Measurements from ENCODE around the gene ATP5PD. TPM values are rescaled to one million over a fixed set of nuclear protein-coding genes. Genes with fewer than 3 reads are reported as not detected.

ATP5PD gene
- total RNA-seq, 1 experiment from 2014 or later = 362 TPM

- H3K4me1 Mint-ChIP-seq (ENCODE audit: insufficient read depth, unreplicated experiment) = peaks cover 54% of the 10 kb centered on the region
- CTCF ChIA-PET = interaction anchor here (0.6 to 2.0 kb wide), 6 partner anchors 18 to 68 kb away, joined by 3 to 7 read pairs (median 4); no protein-coding TSS in a partner anchor
- POLR2A ChIA-PET = interaction anchor here (0.6 to 4.1 kb wide), 14 partner anchors 7 to 116 kb away, joined by 3 to 21 read pairs (median 6); partner anchors contain the start of genes ARMC7, JPT1 and NUP85
- no TSS peak for BruUV-seq (replicated peaks)
- H3K9me3 Mint-ChIP-seq (ENCODE audit: unreplicated experiment) = no peaks in the 10 kb centered on the region
- no peaks in the 10 kb centered on the region for H3K27me3 Mint-ChIP-seq (ENCODE audit: insufficient read depth, unreplicated experiment)
- H3K27ac Mint-ChIP-seq (ENCODE audit: low read depth, unreplicated experiment) = peak overlapping the region; percentile 93
- intact Hi-C loops (cut with micrococcal nuclease) = no loop called here
- H3K36me3 Mint-ChIP-seq (ENCODE audit: insufficient read depth, unreplicated experiment) = peaks cover 10% of the 10 kb centered on the region
- peak; percentile 76 for DNase-seq (ENCODE audit: unreplicated experiment)
- TF ChIP-seq CTCF (IDR thresholded peaks at IDR 0.05; ENCODE audit: unreplicated experiment) = no peak
- peak overlapping the region; percentile 87 for H3K4me3 Mint-ChIP-seq (ENCODE audit: unreplicated experiment)
These were observed 42.0 kb upstream of the ATP5PD start for GRCh38 chr17:75088465-75089417.

GRCh38 chr17:75087558-75088453 is 41.0 kb upstream of the ATP5PD start, which contains the start of gene SLC16A5:
Gene SLC16A5, plus strand, starts transcription at chr17:75087954. Its CDS starts 5,683 bp downstream, at chr17:75093637.
- DNase-seq (ENCODE audit: unreplicated experiment) = peak; percentile 95
- intact Hi-C loops (cut with micrococcal nuclease) = no loop called here

GRCh38 chr17:75087182-75087557 is 40.4 kb upstream of the ATP5PD start:
- TF ChIP-seq CTCF (IDR thresholded peaks at IDR 0.05; ENCODE audit: unreplicated experiment) = no peak
- Mint-ChIP-seq H3K27me3 (ENCODE audit: insufficient read depth, unreplicated experiment) (no peaks in the 10 kb centered on the region), H3K27ac (ENCODE audit: low read depth, unreplicated experiment) (peak overlapping the region; percentile 93), H3K4me1 (ENCODE audit: insufficient read depth, unreplicated experiment) (peaks cover 46% of the 10 kb centered on the region), H3K9me3 (ENCODE audit: unreplicated experiment) (no peaks in the 10 kb centered on the region), H3K4me3 (ENCODE audit: unreplicated experiment) (peak overlapping the region; percentile 87), H3K36me3 (ENCODE audit: insufficient read depth, unreplicated experiment) (peaks cover 10% of the 10 kb centered on the region)
- intact Hi-C loops (cut with micrococcal nuclease) = no loop called here
- ChIA-PET CTCF (interaction anchor here (0.7 to 2.0 kb wide), 3 partner anchors 17 to 39 kb away, joined by 3 to 7 read pairs (median 7); no protein-coding TSS in a partner anchor), POLR2A (interaction anchor here (0.6 to 4.1 kb wide), 14 partner anchors 9 to 174 kb away, joined by 3 to 21 read pairs (median 6); partner anchors contain the start of genes ARMC7, MRPL58 and NUP85)
- TSS peak; percentile 40 for BruUV-seq (replicated peaks)
- DNase-seq (ENCODE audit: unreplicated experiment) = no peak

More at GRCh38 chr17:75087558-75088453, 41.0 kb upstream of the ATP5PD start, which contains the start of gene SLC16A5:
- ChIA-PET CTCF (interaction anchor here (0.8 to 2.0 kb wide), 6 partner anchors 17 to 63 kb away, joined by 3 to 7 read pairs (median 6); no protein-coding TSS in a partner anchor), POLR2A (interaction anchor here (0.5 to 4.1 kb wide), 20 partner anchors 8 to 173 kb away, joined by 3 to 21 read pairs (median 4); partner anchors contain the start of genes ARMC7, JPT1, MRPL58 and NUP85)
- no peaks in the 10 kb centered on the region for H3K9me3 Mint-ChIP-seq (ENCODE audit: unreplicated experiment)
- no peaks in the 10 kb centered on the region for H3K27me3 Mint-ChIP-seq (ENCODE audit: insufficient read depth, unreplicated experiment)
- H3K27ac Mint-ChIP-seq (ENCODE audit: low read depth, unreplicated experiment) = peak within 1 kb of the TSS; percentile 93
- BruUV-seq (replicated peaks) = TSS peak; percentile 62
- TF ChIP-seq CTCF (IDR thresholded peaks at IDR 0.05; ENCODE audit: unreplicated experiment) = no peak
- peaks cover 10% of the 10 kb centered on the region for H3K36me3 Mint-ChIP-seq (ENCODE audit: insufficient read depth, unreplicated experiment)
- H3K4me3 Mint-ChIP-seq (ENCODE audit: unreplicated experiment) = peak within 1 kb of the TSS; percentile 87
- H3K4me1 Mint-ChIP-seq (ENCODE audit: insufficient read depth, unreplicated experiment) = peaks cover 48% of the 10 kb centered on the region

All from MCF 10A (cell line).